Neural cell (in vitro differentiated cells): ENCODE results near the gene IL15. TPM values are rescaled to one million over a fixed set of nuclear protein-coding genes. Genes with fewer than 3 reads are reported as not detected.

Source experiments
- H2AFZ ChIP-seq: fragments of 200-600, 300-800 bp; sonication (generic), shearing (Covaris generic); 2 replicates; pipeline ENCODE4 v1.6.0; 2014; ENCODE audit warnings: low read depth, mild to moderate bottlenecking, antibody characterized with exemption, low read length, moderate library complexity
- H3F3A ChIP-seq: fragments of 200-600 bp; shearing (Covaris generic); 2 replicates; pipeline ENCODE4 v1.6.1; 2016; ENCODE audit warnings: mild to moderate bottlenecking, moderate library complexity, mixed read lengths, antibody characterized with exemption, low read length; ENCODE audit not compliant: insufficient read depth, poor library complexity, severe bottlenecking
- H3K27ac ChIP-seq: fragments of 200-600, 300-800 bp; sonication (generic), shearing (Covaris generic); 2 replicates; pipeline ENCODE4 v1.5.1; 2014; ENCODE audit warnings: mild to moderate bottlenecking, low read length, moderate library complexity
- H3K27me3 ChIP-seq: fragments of 300-800, 200-600 bp; sonication (generic), shearing (Covaris generic); 2 replicates; pipeline ENCODE4 v1.6.0; 2014; ENCODE audit warnings: mild to moderate bottlenecking, low read depth, low read length, moderate library complexity; ENCODE audit not compliant: insufficient read depth
- H3K36me3 ChIP-seq: fragments of 300-800, 200-600 bp; sonication (generic), shearing (Covaris generic); 2 replicates; pipeline ENCODE4 v1.5.1; 2014; ENCODE audit warnings: mild to moderate bottlenecking, antibody characterized with exemption, low read length, moderate library complexity; ENCODE audit not compliant: insufficient read depth
- H3K4me2 ChIP-seq: fragments of 300-800, 200-600 bp; sonication (generic), shearing (Covaris generic); 2 replicates; pipeline ENCODE4 v1.6.0; 2014; ENCODE audit warnings: mild to moderate bottlenecking, low read length
- H3K4me3 ChIP-seq: fragments of 300-800, 200-600 bp; sonication (generic), shearing (Covaris generic); 2 replicates; pipeline ENCODE4 v1.5.1; 2014; ENCODE audit warnings: mild to moderate bottlenecking, low read length, moderate library complexity
- H3K79me2 ChIP-seq: fragments of 200-600 bp; shearing (Covaris generic); replicated peaks from 2 replicates; pipeline ENCODE4 v1.6.0; 2014; ENCODE audit warnings: mild to moderate bottlenecking, low read length, moderate library complexity; ENCODE audit not compliant: insufficient read depth
- H3K9ac ChIP-seq: fragments of 300-800, 200-600 bp; sonication (generic), shearing (Covaris generic); 2 replicates; pipeline ENCODE4 v1.6.1; 2016; ENCODE audit warnings: mild to moderate bottlenecking, low read length, mixed read lengths
- H3K9me2 ChIP-seq: fragments of 200-600 bp; shearing (Covaris generic); 2 replicates; pipeline ENCODE4 v1.6.1; 2016; ENCODE audit warnings: mild to moderate bottlenecking, low read length, mixed read lengths; ENCODE audit not compliant: insufficient read depth
- H3K9me3 ChIP-seq: fragments of 200-600, 300-800 bp; sonication (generic), shearing (Covaris generic); 2 replicates; pipeline ENCODE4 v1.6.1; 2016; ENCODE audit warnings: mild to moderate bottlenecking, mixed run types, low read length, moderate library complexity, mixed read lengths
- H4K20me1 ChIP-seq: fragments of 200-600 bp; shearing (Covaris generic); 2 replicates; pipeline ENCODE4 v1.6.1; 2016; ENCODE audit warnings: mild to moderate bottlenecking, mixed run types; ENCODE audit not compliant: insufficient read depth
- CTCF ChIP-seq: fragments of 450-650 bp; IDR thresholded peaks from 2 replicates; pipeline ENCODE4 v1.5.1; 2014; ENCODE audit warnings: antibody characterized with exemption, mild to moderate bottlenecking, moderate library complexity; ENCODE audit not compliant: poor library complexity, severe bottlenecking
- EP300 ChIP-seq: fragments of 450-650 bp; conservative IDR thresholded peaks from 2 replicates; pipeline ENCODE4 v1.6.1; 2014; ENCODE audit warnings: antibody characterized with exemption, mild to moderate bottlenecking, moderate library complexity; ENCODE audit not compliant: poor library complexity, severe bottlenecking
- EZH2 ChIP-seq: fragments of 200-600, 300-800 bp; shearing (Covaris generic), sonication (generic); IDR thresholded peaks from 2 replicates; pipeline ENCODE4 v1.6.1; 2014; ENCODE audit warnings: antibody characterized with exemption, low read length, borderline replicate concordance, mild to moderate bottlenecking; ENCODE audit not compliant: insufficient read depth, poor library complexity, severe bottlenecking
- MXI1 ChIP-seq: fragments of 450-650 bp; conservative IDR thresholded peaks from 2 replicates; pipeline ENCODE4 v1.6.1; 2014; ENCODE audit warnings: antibody characterized with exemption, mild to moderate bottlenecking; ENCODE audit not compliant: poor library complexity, severe bottlenecking
- POLR2AphosphoS5 ChIP-seq: IDR thresholded peaks from 2 replicates; pipeline ENCODE4 v1.6.1; 2012
- RAD21 ChIP-seq: fragments of 450-650 bp; conservative IDR thresholded peaks from 2 replicates; pipeline ENCODE4 v1.6.1; 2014; ENCODE audit warnings: antibody characterized with exemption, mild to moderate bottlenecking, moderate library complexity
- SMC3 ChIP-seq: fragments of 450-650 bp; conservative IDR thresholded peaks from 2 replicates; pipeline ENCODE4 v1.6.1; 2014; ENCODE audit warnings: antibody characterized with exemption, mild to moderate bottlenecking, moderate library complexity; ENCODE audit not compliant: poor library complexity
- TAF1 ChIP-seq: IDR thresholded peaks from 2 replicates; pipeline ENCODE4 v1.6.1; 2012; ENCODE audit warnings: low read depth
- polyA plus RNA-seq: library from polyadenylated mRNA; depleted of rRNA; stranded (reverse); fragments of >200 nt; gene quantifications from 2 replicates; pipeline ENCODE4 v1.2.3, GENCODE V29; 2014
- TF ChIP-seq, protein P1 (sequence below): IDR thresholded peaks from 2 replicates; pipeline ENCODE4 v1.6.1; 2012; ENCODE audit warnings: borderline replicate concordance

IL15 gene
- polyA plus RNA-seq, 1 donor from 2014 or later, result not detected

GRCh38 chr4:141640696-141641095 lies 4.3 kb downstream of the IL15 start:
- H4K20me1 ChIP-seq, result no peaks in the 10 kb centered on the region
- no peak overlapping the region for H3K27ac ChIP-seq
- no peak overlapping the region for H3K4me3 ChIP-seq
- H3K4me2 ChIP-seq, result no peak overlapping the region
- no peak overlapping the region for H3K9ac ChIP-seq
- TF ChIP-seq, protein P1, sequence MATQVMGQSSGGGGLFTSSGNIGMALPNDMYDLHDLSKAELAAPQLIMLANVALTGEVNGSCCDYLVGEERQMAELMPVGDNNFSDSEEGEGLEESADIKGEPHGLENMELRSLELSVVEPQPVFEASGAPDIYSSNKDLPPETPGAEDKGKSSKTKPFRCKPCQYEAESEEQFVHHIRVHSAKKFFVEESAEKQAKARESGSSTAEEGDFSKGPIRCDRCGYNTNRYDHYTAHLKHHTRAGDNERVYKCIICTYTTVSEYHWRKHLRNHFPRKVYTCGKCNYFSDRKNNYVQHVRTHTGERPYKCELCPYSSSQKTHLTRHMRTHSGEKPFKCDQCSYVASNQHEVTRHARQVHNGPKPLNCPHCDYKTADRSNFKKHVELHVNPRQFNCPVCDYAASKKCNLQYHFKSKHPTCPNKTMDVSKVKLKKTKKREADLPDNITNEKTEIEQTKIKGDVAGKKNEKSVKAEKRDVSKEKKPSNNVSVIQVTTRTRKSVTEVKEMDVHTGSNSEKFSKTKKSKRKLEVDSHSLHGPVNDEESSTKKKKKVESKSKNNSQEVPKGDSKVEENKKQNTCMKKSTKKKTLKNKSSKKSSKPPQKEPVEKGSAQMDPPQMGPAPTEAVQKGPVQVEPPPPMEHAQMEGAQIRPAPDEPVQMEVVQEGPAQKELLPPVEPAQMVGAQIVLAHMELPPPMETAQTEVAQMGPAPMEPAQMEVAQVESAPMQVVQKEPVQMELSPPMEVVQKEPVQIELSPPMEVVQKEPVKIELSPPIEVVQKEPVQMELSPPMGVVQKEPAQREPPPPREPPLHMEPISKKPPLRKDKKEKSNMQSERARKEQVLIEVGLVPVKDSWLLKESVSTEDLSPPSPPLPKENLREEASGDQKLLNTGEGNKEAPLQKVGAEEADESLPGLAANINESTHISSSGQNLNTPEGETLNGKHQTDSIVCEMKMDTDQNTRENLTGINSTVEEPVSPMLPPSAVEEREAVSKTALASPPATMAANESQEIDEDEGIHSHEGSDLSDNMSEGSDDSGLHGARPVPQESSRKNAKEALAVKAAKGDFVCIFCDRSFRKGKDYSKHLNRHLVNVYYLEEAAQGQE, result no peak
- TF ChIP-seq EZH2 (no peak), POLR2AphosphoS5 (no peak), CTCF (no peak), RAD21 (no peak), MXI1 (no peak), TAF1 (no peak), SMC3 (no peak), EP300 (no peak)
- H3K9me3 ChIP-seq, result no peaks in the 10 kb centered on the region
- H3F3A ChIP-seq, result no peaks in the 10 kb centered on the region
- no peaks in the 10 kb centered on the region for H3K79me2 ChIP-seq
- H3K36me3 ChIP-seq, result no peaks in the 10 kb centered on the region
- H2AFZ ChIP-seq, result no peak overlapping the region
- H3K9me2 ChIP-seq, result no peaks in the 10 kb centered on the region
- H3K27me3 ChIP-seq, result peaks cover 32% of the 10 kb centered on the region

- Histone ChIP-seq H3F3A (no peaks in the 10 kb centered on the region), H3K36me3 (no peaks in the 10 kb centered on the region), H3K9me2 (no peaks in the 10 kb centered on the region), H3K27me3 (peaks cover 18% of the 10 kb centered on the region), H2AFZ (no peak overlapping the region), H3K9ac (no peak overlapping the region), H4K20me1 (no peaks in the 10 kb centered on the region), H3K79me2 (no peaks in the 10 kb centered on the region), H3K27ac (no peak overlapping the region), H3K9me3 (no peaks in the 10 kb centered on the region), H3K4me2 (no peak overlapping the region), H3K4me3 (no peak overlapping the region)
- TF ChIP-seq RAD21 (no peak), CTCF (no peak), EP300 (no peak), MXI1 (no peak), POLR2AphosphoS5 (no peak), EZH2 (no peak), TAF1 (no peak), SMC3 (no peak)
- TF ChIP-seq, protein P1, result no peak
These were observed 5.7 kb downstream of the IL15 start for GRCh38 chr4:141642063-141642462.
